ENCODE data around the gene SKOR2.

The SKOR2 gene

DNA sequence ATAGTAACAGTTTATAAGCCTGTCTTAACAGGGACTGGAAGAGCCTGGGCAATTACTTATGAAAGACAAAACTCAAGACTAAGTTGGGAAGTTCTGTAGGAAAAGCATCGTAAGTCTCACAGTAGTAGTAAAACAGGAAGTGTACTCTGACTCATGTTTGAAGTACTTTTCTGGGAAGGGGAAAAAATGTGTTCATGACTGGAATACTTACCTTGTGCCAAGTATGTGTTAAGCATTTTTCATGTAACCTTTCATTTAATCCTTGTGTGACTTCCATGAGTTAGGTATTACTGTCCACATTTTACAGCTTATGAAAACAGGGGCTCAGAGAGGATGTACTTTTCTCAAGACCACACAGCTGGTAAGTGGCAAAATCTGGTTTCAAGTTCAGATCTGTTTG lies 13.7 kb upstream of the SKOR2 start:
- H3K27me3 Mint-ChIP-seq (ENCODE audit: low read depth): peaks cover 97% of the 10 kb centered on the region
- H3K9me3 Mint-ChIP-seq: peaks cover 8% of the 10 kb centered on the region
- no peak for TF ChIP-seq CTCF (IDR thresholded peaks at IDR 0.05; ENCODE audit: unreplicated experiment in 3 of 3)
- H3K36me3 Mint-ChIP-seq (ENCODE audit: low read depth): peaks cover 1% of the 10 kb centered on the region
- no peak overlapping the region for H3K4me3 Mint-ChIP-seq
- H3K27ac Mint-ChIP-seq: no peak overlapping the region
- no peaks in the 10 kb centered on the region for H3K4me1 Mint-ChIP-seq

DNA sequence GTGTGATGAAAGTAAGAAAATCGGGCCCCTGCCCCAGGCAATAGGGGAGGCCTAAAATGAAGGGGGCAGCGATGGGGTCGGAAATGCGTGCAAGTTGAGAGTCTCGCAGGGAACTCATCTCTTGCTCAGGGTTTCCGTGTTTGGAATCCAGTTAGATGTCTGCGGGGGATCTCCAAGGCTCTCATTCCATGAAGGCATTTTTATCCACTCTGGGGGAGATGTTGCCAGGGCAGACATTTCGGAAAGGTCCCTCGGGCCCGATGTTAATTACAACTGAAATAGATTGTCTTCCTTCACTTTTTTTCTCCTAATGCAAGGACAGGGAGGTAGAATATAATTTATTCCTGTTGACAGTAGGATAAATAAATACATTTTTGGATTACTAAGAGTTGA lies 12.8 kb upstream of the SKOR2 start:
- no peak for TF ChIP-seq CTCF (IDR thresholded peaks at IDR 0.05; ENCODE audit: unreplicated experiment in 3 of 3)
- peaks cover 99% of the 10 kb centered on the region for H3K27me3 Mint-ChIP-seq (ENCODE audit: low read depth)
- H3K9me3 Mint-ChIP-seq: peaks cover 11% of the 10 kb centered on the region
- no peak overlapping the region for H3K27ac Mint-ChIP-seq
- peak overlapping the region in 1 of 3 experiments; percentile 17 for H3K4me3 Mint-ChIP-seq
- peaks cover 5% of the 10 kb centered on the region for H3K36me3 Mint-ChIP-seq (ENCODE audit: low read depth)
- no peaks in the 10 kb centered on the region for H3K4me1 Mint-ChIP-seq

DNA sequence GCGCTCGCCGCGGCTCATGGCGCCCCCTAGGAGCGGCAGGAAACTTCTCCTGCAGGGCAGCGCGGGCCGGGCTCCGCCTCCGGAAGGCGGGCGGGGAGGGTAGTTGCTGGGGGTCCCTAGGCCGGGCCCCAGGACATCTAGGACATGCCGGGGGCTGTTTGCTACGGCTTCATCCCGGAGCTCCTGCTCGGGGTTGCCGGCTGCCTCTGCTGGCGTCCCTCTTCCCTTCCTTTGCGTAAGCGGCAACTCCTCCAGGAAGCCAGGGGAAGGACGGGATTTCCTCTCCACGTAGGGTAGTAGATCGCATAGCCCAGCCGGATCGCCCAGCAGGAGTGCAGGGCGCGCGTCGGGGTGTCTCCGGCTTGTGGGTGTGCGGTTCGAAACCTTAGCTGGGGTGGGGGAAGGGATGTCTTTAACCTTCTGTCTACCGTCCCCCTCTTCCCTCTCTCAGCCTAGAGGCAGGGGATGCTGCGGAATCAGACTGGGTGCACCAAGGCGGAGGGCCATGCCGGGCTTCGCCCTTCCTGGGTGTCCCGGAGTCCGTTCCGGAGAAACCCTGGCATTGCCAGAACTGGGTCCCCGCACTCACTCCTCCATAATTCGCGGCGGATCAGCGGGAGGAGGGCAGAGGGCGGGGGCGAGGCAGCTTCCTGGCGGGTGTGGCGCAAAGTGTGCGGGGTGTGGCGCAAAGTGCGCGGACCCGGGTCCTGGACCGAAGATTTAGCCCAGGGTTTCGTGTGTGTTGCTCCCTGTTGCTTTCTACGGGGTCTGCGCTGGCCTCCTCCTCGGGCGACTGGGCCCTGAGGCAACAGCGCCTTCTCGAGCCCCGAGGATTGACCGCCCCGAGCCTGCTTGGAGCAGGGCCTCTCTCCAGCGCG lies 12.2 kb upstream of the SKOR2 start:
- Mint-ChIP-seq H3K4me3 (peak overlapping the region in 1 of 3 experiments; percentile 43), H3K27me3 (ENCODE audit: low read depth) (peaks cover 100% of the 10 kb centered on the region), H3K4me1 (no peaks in the 10 kb centered on the region), H3K36me3 (ENCODE audit: low read depth) (peaks cover 5% of the 10 kb centered on the region), H3K9me3 (peaks cover 11% of the 10 kb centered on the region), H3K27ac (no peak overlapping the region)
- no peak for TF ChIP-seq CTCF (IDR thresholded peaks at IDR 0.05; ENCODE audit: unreplicated experiment in 3 of 3)

DNA sequence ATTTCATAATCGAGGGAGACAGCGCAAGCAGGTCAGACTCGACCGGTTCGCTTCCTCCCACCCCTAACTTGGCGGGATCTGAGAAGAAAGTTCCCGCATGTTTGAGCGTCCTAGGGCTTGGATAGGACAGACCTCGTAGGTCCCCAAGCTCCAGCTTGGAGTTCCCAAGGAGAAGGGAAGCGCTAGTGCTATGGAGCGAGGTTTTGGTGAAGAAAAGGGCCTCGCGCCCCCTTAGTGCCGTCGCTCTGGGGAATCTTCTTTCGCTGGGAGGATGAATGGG lies 11.6 kb upstream of the SKOR2 start:
- TF ChIP-seq CTCF (IDR thresholded peaks at IDR 0.05; ENCODE audit: unreplicated experiment in 3 of 3): peak in 1 of 3 experiments; percentile 15
- Mint-ChIP-seq H3K27me3 (ENCODE audit: low read depth) (peaks cover 100% of the 10 kb centered on the region), H3K27ac (no peak overlapping the region), H3K36me3 (ENCODE audit: low read depth) (peaks cover 5% of the 10 kb centered on the region), H3K4me3 (peak overlapping the region in 2 of 3 experiments; percentile 28 to 43), H3K4me1 (no peaks in the 10 kb centered on the region), H3K9me3 (peaks cover 11% of the 10 kb centered on the region)

- Mint-ChIP-seq H3K36me3 (ENCODE audit: low read depth) (peaks cover 5% of the 10 kb centered on the region), H3K9me3 (peaks cover 11% of the 10 kb centered on the region), H3K4me3 (peak overlapping the region in 1 of 3 experiments; percentile 28), H3K27me3 (ENCODE audit: low read depth) (peaks cover 99% of the 10 kb centered on the region), H3K4me1 (no peaks in the 10 kb centered on the region), H3K27ac (no peak overlapping the region)
- no peak for TF ChIP-seq CTCF (IDR thresholded peaks at IDR 0.05; ENCODE audit: unreplicated experiment in 3 of 3)
Observed at GRCh38 chr18:47262301-47263149, 11.1 kb upstream of the SKOR2 start.

Measured in nephron (organoid).